PC-9 (cell line): ENCODE measurements around the gene SCN1B. TPM values are rescaled to one million over a fixed set of nuclear protein-coding genes. Genes with fewer than 3 reads are reported as not detected.

Experiments
- BruUV-seq: library from RNA; stranded (reverse); fragments of 400-500 nt; replicated peaks from 2 replicates; lab custom pipeline; 2021; lab: Mats Ljungman, UMichigan
- CTCF ChIA-PET: fragments of 300-600 bp; sonication (Branson Sonifier 250); formaldehyde crosslinking; loops from one replicate; lab custom pipeline; 2022; ENCODE audit warnings: antibody characterized with exemption; lab: Charles Lee
- POLR2A ChIA-PET: fragments of 300-600 bp; sonication (Branson Sonifier 250); formaldehyde crosslinking; loops from one replicate; lab custom pipeline; 2022; ENCODE audit warnings: antibody characterized with exemption; ENCODE audit not compliant: unreplicated experiment; lab: Charles Lee
- DNase-seq, 2 experiments: peaks; one replicate each; pipeline versions ENCODE4 v3.0.0 to v3.0.0-alpha.2; 2015 to 2022; ENCODE audit warnings: mixed read lengths in 1 of 2
- H2AFZ ChIP-seq: fragments of 200-600 bp; sonication (generic); 2 replicates; pipeline ENCODE4 v1.8.1; 2017; ENCODE audit warnings: antibody characterized with exemption
- H3F3A ChIP-seq: fragments of 200-600 bp; sonication (generic); 2 replicates; pipeline ENCODE4 v1.8.1; 2017; ENCODE audit warnings: antibody characterized with exemption, mild to moderate bottlenecking, low read depth; ENCODE audit not compliant: insufficient read depth
- H3K27ac ChIP-seq: fragments of 200-600 bp; sonication (generic); 2 replicates; pipeline ENCODE4 v1.6.1; 2016; ENCODE audit warnings: mixed run types
- H3K27me3 ChIP-seq: fragments of 200-600 bp; sonication (generic); 2 replicates; pipeline ENCODE4 v1.6.1; 2016; ENCODE audit warnings: low read depth, mixed run types; ENCODE audit not compliant: insufficient read depth
- H3K36me3 ChIP-seq: fragments of 200-600 bp; sonication (generic); 2 replicates; pipeline ENCODE4 v1.6.1; 2016; ENCODE audit warnings: low read depth, mixed run types
- H3K4me1 ChIP-seq: fragments of 200-600 bp; sonication (generic); replicated peaks from 2 replicates; pipeline ENCODE4 v1.6.1; 2016; ENCODE audit warnings: mixed run types; ENCODE audit not compliant: insufficient read depth
- H3K4me2 ChIP-seq: fragments of 200-600 bp; sonication (generic); 2 replicates; pipeline ENCODE4 v1.6.1; 2017; ENCODE audit warnings: mixed run types
- H3K4me3 ChIP-seq: fragments of 200-600 bp; sonication (generic); 2 replicates; pipeline ENCODE4 v1.6.1; 2016; ENCODE audit warnings: mixed run types
- H3K79me2 ChIP-seq: fragments of 200-600 bp; sonication (generic); 2 replicates; pipeline ENCODE4 v1.6.1; 2017; ENCODE audit warnings: low read depth, mixed run types
- H3K9me2 ChIP-seq: fragments of 200-600 bp; sonication (generic); 2 replicates; pipeline ENCODE4 v1.8.1; 2017; ENCODE audit warnings: mild to moderate bottlenecking; ENCODE audit not compliant: insufficient read depth
- H3K9me3 ChIP-seq: fragments of 200-600 bp; sonication (generic); 2 replicates; pipeline ENCODE4 v1.8.1; 2016; ENCODE audit warnings: low read depth; ENCODE audit not compliant: insufficient read depth
- H4K20me1 ChIP-seq: fragments of 200-600 bp; sonication (generic); 2 replicates; pipeline ENCODE4 v1.8.1; 2017; ENCODE audit not compliant: insufficient read depth
- EZH2 ChIP-seq: fragments of 200-600 bp; sonication (generic); IDR thresholded peaks from 2 replicates; pipeline ENCODE4 v1.8.0; 2017; ENCODE audit warnings: antibody characterized with exemption, low read depth
- intact Hi-C: fragments of 100-400 bp; cut with micrococcal nuclease; formaldehyde crosslinking; loops from one replicate; pipeline ENCODE4 v1.10.0; 2022; ENCODE audit not compliant: unreplicated experiment
- total RNA-seq: library from RNA; stranded (reverse); gene quantifications from 2 replicates; pipeline ENCODE4 v1.2.3, GENCODE V29; 2021
- TF ChIP-seq, protein P1 (sequence below): fragments of 200-600 bp; sonication (generic); conservative IDR thresholded peaks from 2 replicates; pipeline ENCODE4 v1.6.1; 2017; ENCODE audit warnings: mixed run types, antibody characterized with exemption, mild to moderate bottlenecking, moderate library complexity

Gene SCN1B
- total RNA-seq, 1 experiment from 2014 or later, result 2.4 TPM

- Histone ChIP-seq H3K9me3 (no peaks in the 10 kb centered on the region), H3K36me3 (no peaks in the 10 kb centered on the region), H3K79me2 (no peaks in the 10 kb centered on the region), H3K9me2 (no peaks in the 10 kb centered on the region), H2AFZ (no peak overlapping the region), H3K4me2 (no peak overlapping the region), H3K4me3 (no peak overlapping the region), H4K20me1 (no peaks in the 10 kb centered on the region), H3F3A (0 out of 2 replicates have a peak, but pooled peaks cover 8% of the 10 kb centered on the region), H3K27me3 (peaks cover 20% of the 10 kb centered on the region; the same call in 1 of the 2 replicates), H3K4me1 (no peaks in the 10 kb centered on the region), H3K27ac (no peak overlapping the region)
- no peak for DNase-seq
- TF ChIP-seq EZH2, result no peak
- TF ChIP-seq, protein P1, sequence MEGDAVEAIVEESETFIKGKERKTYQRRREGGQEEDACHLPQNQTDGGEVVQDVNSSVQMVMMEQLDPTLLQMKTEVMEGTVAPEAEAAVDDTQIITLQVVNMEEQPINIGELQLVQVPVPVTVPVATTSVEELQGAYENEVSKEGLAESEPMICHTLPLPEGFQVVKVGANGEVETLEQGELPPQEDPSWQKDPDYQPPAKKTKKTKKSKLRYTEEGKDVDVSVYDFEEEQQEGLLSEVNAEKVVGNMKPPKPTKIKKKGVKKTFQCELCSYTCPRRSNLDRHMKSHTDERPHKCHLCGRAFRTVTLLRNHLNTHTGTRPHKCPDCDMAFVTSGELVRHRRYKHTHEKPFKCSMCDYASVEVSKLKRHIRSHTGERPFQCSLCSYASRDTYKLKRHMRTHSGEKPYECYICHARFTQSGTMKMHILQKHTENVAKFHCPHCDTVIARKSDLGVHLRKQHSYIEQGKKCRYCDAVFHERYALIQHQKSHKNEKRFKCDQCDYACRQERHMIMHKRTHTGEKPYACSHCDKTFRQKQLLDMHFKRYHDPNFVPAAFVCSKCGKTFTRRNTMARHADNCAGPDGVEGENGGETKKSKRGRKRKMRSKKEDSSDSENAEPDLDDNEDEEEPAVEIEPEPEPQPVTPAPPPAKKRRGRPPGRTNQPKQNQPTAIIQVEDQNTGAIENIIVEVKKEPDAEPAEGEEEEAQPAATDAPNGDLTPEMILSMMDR, result no peak
- CTCF ChIA-PET, result no interaction called here
- BruUV-seq, result no TSS peak
- intact Hi-C loops, result no loop called here
- POLR2A ChIA-PET, result interaction anchor here (0.7 kb wide), 1 partner anchor 17 kb away, joined by 3 read pairs; no protein-coding TSS in a partner anchor
Measured at GRCh38 chr19:34984287-34984686, 46.0 kb upstream of the SCN1B start.

DNA sequence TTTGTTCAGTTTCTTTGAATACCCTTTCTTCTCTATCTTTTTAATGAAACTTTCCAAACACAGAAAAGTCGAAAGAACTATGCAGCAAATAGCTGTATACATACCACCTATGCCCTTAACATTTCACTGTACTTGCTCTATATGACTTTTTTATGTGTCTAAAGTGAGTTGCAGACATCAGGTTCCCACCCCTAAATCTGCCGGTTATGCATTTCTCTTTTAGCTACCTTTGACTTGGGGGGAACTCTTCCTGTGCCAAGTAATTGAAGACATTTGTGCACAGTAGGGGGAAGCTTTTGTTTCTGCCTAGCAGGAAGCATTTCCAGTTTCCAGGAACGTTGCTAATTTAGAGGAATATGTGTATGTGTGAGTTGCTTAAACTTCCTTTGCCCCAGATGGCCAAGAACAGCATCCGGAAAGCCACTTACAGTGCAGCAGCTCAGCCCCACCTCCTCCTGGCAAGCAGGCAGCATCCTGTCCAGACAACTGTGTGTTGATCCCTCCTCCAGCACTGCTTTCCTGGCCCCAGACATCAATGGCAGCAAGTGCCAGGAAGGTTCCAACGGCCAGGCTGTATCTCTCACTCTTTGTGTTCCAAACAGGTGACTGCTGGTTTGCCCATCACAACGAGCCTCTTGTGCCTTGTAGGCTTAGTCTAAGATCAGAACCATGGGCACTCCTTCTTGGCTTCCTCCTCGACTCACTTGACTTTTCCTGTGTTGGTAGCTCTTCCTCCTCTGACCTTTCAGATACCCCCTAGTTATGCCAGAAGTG, 44.8 kb upstream of the SCN1B start:
- no peaks in the 10 kb centered on the region for H3K36me3 ChIP-seq
- no TSS peak for BruUV-seq
- no peak overlapping the region for H3K4me3 ChIP-seq
- ChIA-PET POLR2A (interaction anchor here (0.7 kb wide), 1 partner anchor 21 kb away, joined by 5 read pairs; no protein-coding TSS in a partner anchor), CTCF (no interaction called here)
- no peaks in the 10 kb centered on the region for H3K9me2 ChIP-seq
- no peaks in the 10 kb centered on the region for H3K4me1 ChIP-seq
- H3K27ac ChIP-seq, result no peak overlapping the region
- no peaks in the 10 kb centered on the region for H4K20me1 ChIP-seq
- no peak for DNase-seq
- peaks cover 10% of the 10 kb centered on the region; the same call in 1 of the 2 replicates for H3K27me3 ChIP-seq
- H3F3A ChIP-seq, result 0 out of 2 replicates have a peak, but pooled peaks cover 4% of the 10 kb centered on the region
- no peaks in the 10 kb centered on the region for H3K9me3 ChIP-seq
- no peak overlapping the region for H3K4me2 ChIP-seq
- intact Hi-C loops, result no loop called here
- H3K79me2 ChIP-seq, result no peaks in the 10 kb centered on the region
- H2AFZ ChIP-seq, result no peak overlapping the region
- TF ChIP-seq EZH2, result no peak
- TF ChIP-seq, protein P1, result no peak

DNA sequence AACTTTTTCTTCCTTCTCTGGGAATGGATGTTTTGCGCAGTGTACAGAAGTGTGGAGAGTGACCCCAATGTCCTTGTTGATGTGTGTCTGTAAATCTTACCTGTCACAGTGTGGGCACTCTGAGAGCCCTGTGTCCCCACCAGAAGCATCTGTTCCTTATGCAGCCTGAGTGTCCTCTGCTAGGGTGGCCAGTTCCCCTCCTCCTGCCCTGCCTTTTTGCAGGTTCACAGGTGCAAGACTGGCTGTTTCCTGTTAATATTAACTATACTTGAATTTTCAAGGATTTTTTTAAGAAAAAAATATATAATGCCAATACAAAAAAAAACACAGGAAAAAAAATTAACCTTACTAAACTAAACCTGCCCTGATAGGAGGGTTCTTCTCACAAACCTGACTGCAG, 42.2 kb upstream of the SCN1B start:
- no TSS peak for BruUV-seq
- TF ChIP-seq, protein P1, result no peak
- TF ChIP-seq EZH2, result no peak
- Histone ChIP-seq H3K9me3 (no peaks in the 10 kb centered on the region), H2AFZ (no peak overlapping the region), H3K4me3 (no peak overlapping the region), H4K20me1 (no peaks in the 10 kb centered on the region), H3K27ac (no peak overlapping the region), H3K79me2 (no peaks in the 10 kb centered on the region), H3K9me2 (no peaks in the 10 kb centered on the region), H3K4me1 (no peaks in the 10 kb centered on the region), H3K36me3 (no peaks in the 10 kb centered on the region), H3K4me2 (no peak overlapping the region), H3K27me3 (0 out of 2 replicates have a peak, but pooled peaks cover 8% of the 10 kb centered on the region), H3F3A (no peaks in the 10 kb centered on the region)
- intact Hi-C loops, result no loop called here
- no peak for DNase-seq
- POLR2A ChIA-PET, result no interaction called here
- CTCF ChIA-PET, result no interaction called here
